ENCODE measurements around the gene AKR7A3. TPM values are rescaled to one million over a fixed set of nuclear protein-coding genes. Genes with fewer than 3 reads are reported as not detected.
"Not testable (repeated sequence)": the region's sequence is repeated elsewhere in the genome, so short reads cannot be mapped to it uniquely, and the experiment has no call there.

AKR7A3 gene
- total RNA-seq, result 0.73 TPM

- H3K27me3 ChIP-seq (ENCODE audit: insufficient read depth, low read length), result not testable (repeated sequence)
Measured at GRCh38 chr1:19288324-19289241, at the start of gene AKR7A3. TSS of gene AKR7A3 (minus strand) at chr1:19288770. CDS start at chr1:19288709, 61 bp downstream.

DNA sequence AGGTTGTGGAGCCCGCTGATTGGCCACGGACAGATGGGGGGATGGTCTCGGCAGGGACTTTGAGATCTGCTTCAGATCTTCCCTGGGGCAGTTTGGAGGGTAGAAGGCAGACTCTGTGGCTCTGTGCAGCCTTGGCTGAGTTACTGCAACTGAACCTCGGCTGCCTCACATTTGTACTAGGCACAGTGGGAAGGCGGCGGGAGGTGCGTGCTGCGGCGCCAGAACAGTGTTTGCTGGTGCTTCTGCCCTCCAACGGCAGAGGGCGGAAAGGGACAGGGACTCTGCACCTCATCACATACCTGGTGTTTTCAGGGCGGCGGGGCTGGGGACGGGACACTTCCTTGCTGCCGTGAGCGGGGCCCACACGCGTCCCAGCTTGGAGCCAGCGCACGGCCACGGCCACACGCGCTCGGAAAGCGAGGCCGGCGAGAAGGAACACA, 49.8 kb upstream of the AKR7A3 start:
- H3K4me1 ChIP-seq (ENCODE audit: insufficient read depth, low read length), result no peaks in the 10 kb centered on the region
- H3K9me3 ChIP-seq (ENCODE audit: low read depth, low read length), result no peaks in the 10 kb centered on the region
- no peaks in the 10 kb centered on the region for H3K27me3 ChIP-seq (ENCODE audit: insufficient read depth, low read length)
- H3K4me3 ChIP-seq (ENCODE audit: low read length), result no peak overlapping the region

More at GRCh38 chr1:19288324-19289241, at the start of gene AKR7A3:
- not testable (repeated sequence) for H3K9me3 ChIP-seq (ENCODE audit: low read depth, low read length); H3K4me1 ChIP-seq (ENCODE audit: insufficient read depth, low read length); H3K4me3 ChIP-seq (ENCODE audit: low read length)

DNA sequence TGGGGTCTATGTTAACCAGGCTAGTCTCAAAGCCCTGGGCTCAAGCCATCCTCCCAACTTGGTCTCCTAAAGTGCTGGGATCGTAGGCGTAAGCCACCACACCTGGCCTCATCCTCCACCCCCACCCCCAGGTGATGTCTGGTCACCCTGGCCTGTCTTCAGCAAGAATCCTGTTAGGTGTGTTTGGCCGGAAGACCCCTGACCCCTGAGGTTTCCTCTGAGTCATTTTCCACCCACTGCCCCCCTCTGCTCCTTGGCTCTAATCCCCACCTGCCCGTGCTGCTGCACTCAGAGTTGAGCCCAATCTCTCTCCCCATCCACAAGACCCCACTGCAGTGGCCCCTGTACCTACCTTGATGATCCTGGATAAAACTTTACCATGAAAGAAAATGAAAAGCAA, 48.7 kb upstream of the AKR7A3 start:
- H3K27me3 ChIP-seq (ENCODE audit: insufficient read depth, low read length), result no peaks in the 10 kb centered on the region
- no peaks in the 10 kb centered on the region for H3K9me3 ChIP-seq (ENCODE audit: low read depth, low read length)
- H3K4me1 ChIP-seq (ENCODE audit: insufficient read depth, low read length), result no peaks in the 10 kb centered on the region
- no peak overlapping the region for H3K4me3 ChIP-seq (ENCODE audit: low read length)

- H3K4me3 ChIP-seq (ENCODE audit: low read length), result no peak overlapping the region
- no peaks in the 10 kb centered on the region for H3K9me3 ChIP-seq (ENCODE audit: low read depth, low read length)
- H3K4me1 ChIP-seq (ENCODE audit: insufficient read depth, low read length), result no peaks in the 10 kb centered on the region
- H3K27me3 ChIP-seq (ENCODE audit: insufficient read depth, low read length), result no peaks in the 10 kb centered on the region
Measured at GRCh38 chr1:19336543-19336942, 48.0 kb upstream of the AKR7A3 start.

DNA sequence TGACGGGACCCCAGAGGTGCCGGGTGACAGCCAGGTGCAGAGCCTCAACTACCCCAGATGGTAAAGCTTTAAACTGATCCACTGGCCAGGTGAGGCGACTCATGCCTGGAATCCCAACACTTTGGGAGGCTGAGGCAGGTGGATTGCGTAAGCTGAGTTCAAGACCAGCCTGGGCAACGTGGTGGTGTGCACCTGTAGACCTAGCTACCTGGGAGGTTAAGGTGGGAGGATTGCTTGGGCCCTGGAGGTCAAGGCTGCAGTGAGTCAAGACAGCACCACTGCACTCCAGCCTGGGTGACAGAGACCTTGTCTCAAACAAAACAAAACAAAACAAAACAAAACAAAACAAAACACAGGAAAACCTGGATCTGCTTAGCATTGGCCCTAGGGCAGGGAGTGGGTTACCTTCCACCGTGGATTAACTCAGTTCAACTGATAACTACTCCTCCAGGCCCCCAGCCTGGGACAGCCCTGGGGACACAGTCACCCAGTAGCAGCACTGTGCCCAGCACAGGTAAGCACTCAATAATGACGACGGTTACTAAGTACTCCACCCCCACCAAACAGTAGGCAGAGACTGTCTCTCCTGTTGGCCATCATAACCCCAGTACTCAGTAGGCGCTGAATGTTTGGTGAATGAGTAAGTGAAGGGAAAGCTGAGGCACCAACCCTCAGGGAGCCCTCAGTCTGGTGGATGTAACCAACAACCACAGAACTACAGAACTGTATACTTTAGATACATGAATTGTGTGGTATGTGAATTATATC, 45.2 kb upstream of the AKR7A3 start:
- Histone ChIP-seq H3K27me3 (ENCODE audit: insufficient read depth, low read length) (no peaks in the 10 kb centered on the region), H3K4me1 (ENCODE audit: insufficient read depth, low read length) (no peaks in the 10 kb centered on the region), H3K4me3 (ENCODE audit: low read length) (no peak overlapping the region), H3K9me3 (ENCODE audit: low read depth, low read length) (no peaks in the 10 kb centered on the region)

- Histone ChIP-seq H3K4me1 (ENCODE audit: insufficient read depth, low read length) (no peaks in the 10 kb centered on the region), H3K27me3 (ENCODE audit: insufficient read depth, low read length) (no peaks in the 10 kb centered on the region), H3K4me3 (ENCODE audit: low read length) (no peak overlapping the region), H3K9me3 (ENCODE audit: low read depth, low read length) (no peaks in the 10 kb centered on the region)
Measured at GRCh38 chr1:19332832-19333231, 44.3 kb upstream of the AKR7A3 start.

GRCh38 chr1:19331262-19331878, 42.8 kb upstream of the AKR7A3 start:
- Histone ChIP-seq H3K4me1 (ENCODE audit: insufficient read depth, low read length) (no peaks in the 10 kb centered on the region), H3K9me3 (ENCODE audit: low read depth, low read length) (no peaks in the 10 kb centered on the region), H3K27me3 (ENCODE audit: insufficient read depth, low read length) (no peaks in the 10 kb centered on the region), H3K4me3 (ENCODE audit: low read length) (no peak overlapping the region)

- H3K27me3 ChIP-seq (ENCODE audit: insufficient read depth, low read length), result no peaks in the 10 kb centered on the region
- no peaks in the 10 kb centered on the region for H3K4me1 ChIP-seq (ENCODE audit: insufficient read depth, low read length)
- no peak overlapping the region for H3K4me3 ChIP-seq (ENCODE audit: low read length)
Measured at GRCh38 chr1:19330449-19331135, 42.0 kb upstream of the AKR7A3 start.

DNA sequence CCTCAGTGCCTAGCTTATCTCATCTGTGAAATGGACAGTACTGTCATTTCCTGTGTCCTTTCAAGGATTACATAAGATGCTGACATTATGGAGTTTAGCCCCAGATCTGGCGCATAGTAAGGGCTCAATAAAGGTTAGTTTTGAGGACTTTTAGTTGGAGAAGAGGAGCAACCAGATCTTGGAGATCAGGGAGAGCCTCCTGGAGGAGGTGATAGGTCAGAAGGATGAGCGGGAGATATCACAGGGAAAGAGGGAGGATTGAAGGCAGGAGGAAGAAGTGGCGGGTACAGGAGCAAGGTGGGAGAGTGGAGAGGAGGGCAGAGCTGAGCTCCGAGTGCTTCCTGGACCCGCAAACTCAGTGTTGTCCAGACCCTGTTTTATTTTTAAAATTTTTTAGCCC, 41.0 kb upstream of the AKR7A3 start:
- H3K4me1 ChIP-seq (ENCODE audit: insufficient read depth, low read length), result no peaks in the 10 kb centered on the region
- no peaks in the 10 kb centered on the region for H3K27me3 ChIP-seq (ENCODE audit: insufficient read depth, low read length)
- H3K9me3 ChIP-seq (ENCODE audit: low read depth, low read length), result no peaks in the 10 kb centered on the region
- H3K4me3 ChIP-seq (ENCODE audit: low read length), result no peak overlapping the region

More at GRCh38 chr1:19330449-19331135, 42.0 kb upstream of the AKR7A3 start:
- H3K9me3 ChIP-seq (ENCODE audit: low read depth, low read length), result no peaks in the 10 kb centered on the region

DNA sequence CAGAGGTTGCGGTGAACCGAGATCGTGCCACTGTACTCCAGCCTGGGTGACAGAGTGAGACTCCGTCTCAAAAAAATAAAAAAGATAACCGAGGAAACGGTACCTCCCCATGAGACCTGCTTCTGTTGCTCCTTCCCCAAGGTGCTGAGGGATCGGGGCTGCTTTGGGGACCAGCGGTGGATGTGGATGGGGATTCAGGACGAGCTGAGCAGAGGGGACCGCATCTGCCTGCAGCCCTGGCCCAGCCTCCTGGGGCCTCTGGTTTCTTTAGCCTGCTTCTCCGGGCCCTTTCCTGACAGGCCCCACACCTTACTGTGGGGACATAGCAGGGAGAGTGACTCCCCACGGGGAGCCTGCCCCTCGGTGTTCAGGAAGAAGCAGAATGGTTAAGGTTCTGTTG, 40.6 kb upstream of the AKR7A3 start:
- H3K9me3 ChIP-seq (ENCODE audit: low read depth, low read length), result no peaks in the 10 kb centered on the region
- no peaks in the 10 kb centered on the region for H3K4me1 ChIP-seq (ENCODE audit: insufficient read depth, low read length)
- H3K4me3 ChIP-seq (ENCODE audit: low read length), result no peak overlapping the region
- H3K27me3 ChIP-seq (ENCODE audit: insufficient read depth, low read length), result no peaks in the 10 kb centered on the region

DNA sequence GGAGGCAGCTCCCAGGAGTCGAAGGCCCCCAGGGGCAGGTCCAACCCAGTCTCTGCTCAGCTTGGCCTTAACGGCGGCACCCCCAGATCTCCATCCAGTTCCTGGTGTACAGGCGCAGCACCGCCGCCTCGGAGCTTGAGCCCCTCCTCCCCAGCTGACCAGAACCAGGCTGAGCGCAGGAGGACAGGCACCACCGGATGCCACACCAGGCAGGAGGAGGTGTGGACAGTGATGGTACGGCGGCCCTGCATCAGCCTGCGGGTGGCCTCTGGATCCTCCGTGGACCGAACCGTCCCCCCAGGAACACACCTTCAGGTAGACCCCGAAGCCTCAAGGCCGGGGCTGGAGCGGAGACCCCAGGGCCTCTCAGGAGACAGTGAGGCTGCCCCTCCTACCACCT, 39.9 kb upstream of the AKR7A3 start:
- H3K27me3 ChIP-seq (ENCODE audit: insufficient read depth, low read length), result no peaks in the 10 kb centered on the region
- H3K4me1 ChIP-seq (ENCODE audit: insufficient read depth, low read length), result no peaks in the 10 kb centered on the region
- H3K4me3 ChIP-seq (ENCODE audit: low read length), result no peak overlapping the region
- H3K9me3 ChIP-seq (ENCODE audit: low read depth, low read length), result no peaks in the 10 kb centered on the region

DNA sequence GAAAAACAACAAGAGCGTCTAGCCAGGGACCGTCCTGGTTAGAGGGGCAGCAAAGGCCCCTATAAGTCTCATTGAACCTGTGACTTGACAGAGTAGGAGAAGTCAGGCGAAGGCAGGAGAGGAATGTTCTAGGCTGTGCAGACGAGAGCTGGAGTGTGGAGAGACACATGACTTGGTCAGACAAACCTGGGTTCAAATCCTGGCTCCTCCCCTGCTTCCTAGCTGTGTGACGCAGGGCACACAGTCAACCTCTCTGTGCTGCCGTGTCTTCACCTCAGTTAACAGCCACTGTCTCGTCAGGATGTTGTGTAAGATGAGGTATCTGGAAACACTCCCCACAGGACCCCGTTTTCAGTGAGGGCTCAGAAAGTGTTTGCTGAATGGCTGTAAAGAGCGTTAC, 39.2 kb upstream of the AKR7A3 start:
- H3K9me3 ChIP-seq (ENCODE audit: low read depth, low read length), result no peaks in the 10 kb centered on the region
- H3K4me3 ChIP-seq (ENCODE audit: low read length), result no peak overlapping the region
- peaks cover 3% of the 10 kb centered on the region for H3K4me1 ChIP-seq (ENCODE audit: insufficient read depth, low read length)
- no peaks in the 10 kb centered on the region for H3K27me3 ChIP-seq (ENCODE audit: insufficient read depth, low read length)

GRCh38 chr1:19327301-19327700, 38.7 kb upstream of the AKR7A3 start:
- H3K4me3 ChIP-seq (ENCODE audit: low read length), result no peak overlapping the region
- H3K4me1 ChIP-seq (ENCODE audit: insufficient read depth, low read length), result peaks cover 8% of the 10 kb centered on the region
- H3K27me3 ChIP-seq (ENCODE audit: insufficient read depth, low read length), result no peaks in the 10 kb centered on the region
- no peaks in the 10 kb centered on the region for H3K9me3 ChIP-seq (ENCODE audit: low read depth, low read length)

GRCh38 chr1:19326748-19327065, 38.1 kb upstream of the AKR7A3 start:
- Histone ChIP-seq H3K4me1 (ENCODE audit: insufficient read depth, low read length) (peaks cover 12% of the 10 kb centered on the region), H3K27me3 (ENCODE audit: insufficient read depth, low read length) (no peaks in the 10 kb centered on the region), H3K4me3 (ENCODE audit: low read length) (no peak overlapping the region), H3K9me3 (ENCODE audit: low read depth, low read length) (no peaks in the 10 kb centered on the region)

All from mononuclear cell (primary cell).